Right renal cortex interstitium (tissue), 3 donors: Measurements from ENCODE around the gene EMILIN2. TPM values are rescaled to one million over a fixed set of nuclear protein-coding genes. Genes with fewer than 3 reads are reported as not detected.
"Not testable (repeated sequence)": the region's sequence is repeated elsewhere in the genome, so short reads cannot be mapped to it uniquely, and the experiment has no call there.

Source experiments
- DNase-seq, 3 donors: peaks; one replicate each; pipeline ENCODE4 v3.0.0-alpha.2; 2013; ENCODE audit warnings: low read depth in 3 of 3, low spot score in 2 of 3
- polyA plus RNA-seq, 3 donors: library from polyadenylated mRNA; unstranded; fragments of 120-200 nt; gene quantifications; one replicate each; pipeline ENCODE4 v1.2.1, GENCODE V29; 2013; ENCODE audit not compliant: insufficient read length in 3 of 3

EMILIN2 gene
- polyA plus RNA-seq, 3 donors, result 9.8 to 12.5 (median 11.9) TPM

DNA sequence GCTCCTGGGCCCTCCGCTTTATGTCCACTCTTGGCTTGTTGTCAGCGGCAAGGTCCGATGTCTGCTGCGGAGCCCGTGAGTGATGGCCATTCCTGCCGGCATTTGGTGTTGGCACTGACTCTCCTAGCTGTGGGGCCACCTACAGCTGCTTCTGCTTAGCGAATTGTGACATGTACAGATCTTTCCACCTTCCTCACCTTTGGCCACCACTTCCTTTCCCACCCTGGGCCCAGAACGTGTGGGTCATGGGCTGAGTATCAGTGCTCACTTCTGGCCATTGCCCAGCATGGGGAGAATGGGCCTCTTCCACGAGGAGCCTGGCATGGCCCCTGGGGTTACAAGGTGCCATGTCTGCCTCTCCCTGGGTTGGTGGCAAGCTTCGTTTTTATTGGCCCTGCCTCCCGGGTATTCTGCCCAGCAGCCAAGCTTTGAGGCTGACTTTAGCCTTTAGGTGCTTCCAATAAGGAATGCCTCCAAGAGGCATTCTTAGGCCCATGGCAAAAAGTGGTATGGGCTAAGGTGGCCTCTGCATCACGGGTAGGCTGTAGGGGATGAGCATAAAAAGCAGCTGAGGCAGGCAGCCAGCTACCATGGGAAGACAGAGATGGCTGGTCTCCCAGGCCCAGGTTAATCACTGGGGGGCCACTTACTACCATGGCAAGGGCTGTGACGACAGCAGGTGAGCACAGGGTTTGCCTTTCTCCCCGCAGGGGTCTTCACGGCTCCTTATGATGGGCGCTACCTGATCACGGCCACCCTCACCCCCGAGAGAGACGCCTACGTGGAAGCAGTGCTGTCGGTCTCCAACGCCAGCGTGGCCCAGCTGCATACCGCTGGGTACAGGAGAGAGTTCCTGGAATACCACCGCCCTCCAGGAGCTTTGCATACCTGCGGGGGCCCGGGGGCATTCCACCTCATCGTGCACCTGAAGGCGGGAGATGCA is 65.8 kb downstream of the EMILIN2 start:
- DNase-seq, result no peak

DNA sequence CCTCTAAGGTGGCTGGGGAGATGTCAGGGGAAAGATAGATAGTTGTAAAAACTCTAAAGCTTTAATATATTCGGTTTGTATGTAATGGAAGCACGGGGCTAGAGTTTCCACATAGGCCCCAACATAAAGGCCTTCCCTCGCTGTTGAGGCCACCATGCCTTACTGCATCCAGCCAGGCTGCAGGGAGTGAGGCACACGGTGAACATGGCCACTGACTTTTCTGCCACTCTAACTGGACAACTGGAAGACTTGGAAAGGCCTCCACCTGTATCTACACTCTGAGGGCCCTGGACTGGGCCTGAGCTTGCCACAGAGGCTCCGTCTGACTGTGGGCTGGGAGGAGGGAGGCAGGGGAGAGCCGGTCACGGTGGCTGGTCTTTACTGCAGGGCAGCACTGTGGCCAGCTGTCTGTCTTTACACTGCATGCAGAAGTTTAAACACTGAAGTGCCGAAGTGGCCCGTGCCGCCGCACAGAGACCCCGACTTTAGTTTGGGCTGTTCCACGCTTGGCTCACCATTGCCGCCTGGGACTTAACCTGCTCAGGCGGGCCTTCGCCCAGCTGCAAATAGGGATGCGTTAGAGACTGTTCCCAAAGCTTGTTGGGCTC is 66.7 kb downstream of the EMILIN2 start:
- DNase-seq, result no peak

DNA sequence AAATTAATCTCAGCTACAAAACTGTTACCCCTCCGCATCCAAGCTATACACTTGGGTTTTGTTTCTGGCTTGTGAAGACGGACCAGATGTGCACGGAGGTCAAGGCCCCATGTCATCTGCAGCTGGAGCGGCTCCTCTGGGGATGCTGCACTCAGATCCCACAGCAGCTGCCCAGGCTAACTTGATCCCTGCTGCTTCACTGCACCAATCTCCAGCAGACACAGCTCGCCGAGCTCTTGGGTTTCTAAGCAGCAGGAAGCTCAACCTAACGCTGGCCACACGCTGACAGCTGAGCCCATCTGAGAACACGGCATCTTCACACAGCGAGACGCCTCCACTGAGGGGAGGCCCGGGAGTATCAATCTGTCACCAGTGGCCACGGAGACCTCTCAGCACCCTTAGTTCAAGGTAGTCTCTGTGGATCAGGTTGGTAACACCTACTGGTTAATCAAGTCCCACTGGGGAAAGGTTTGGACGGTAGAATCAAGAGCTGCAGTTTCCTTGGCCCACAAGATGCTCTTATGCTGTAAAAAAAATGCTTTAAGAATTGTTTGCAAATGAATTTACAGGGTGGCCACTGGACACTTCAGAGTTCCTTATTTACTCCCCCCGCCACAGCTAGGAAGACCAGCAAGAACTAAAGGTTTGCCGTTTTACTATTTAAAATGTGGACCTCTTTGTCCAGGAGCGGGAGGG is 67.5 kb downstream of the EMILIN2 start:
- DNase-seq, result no peak

DNA sequence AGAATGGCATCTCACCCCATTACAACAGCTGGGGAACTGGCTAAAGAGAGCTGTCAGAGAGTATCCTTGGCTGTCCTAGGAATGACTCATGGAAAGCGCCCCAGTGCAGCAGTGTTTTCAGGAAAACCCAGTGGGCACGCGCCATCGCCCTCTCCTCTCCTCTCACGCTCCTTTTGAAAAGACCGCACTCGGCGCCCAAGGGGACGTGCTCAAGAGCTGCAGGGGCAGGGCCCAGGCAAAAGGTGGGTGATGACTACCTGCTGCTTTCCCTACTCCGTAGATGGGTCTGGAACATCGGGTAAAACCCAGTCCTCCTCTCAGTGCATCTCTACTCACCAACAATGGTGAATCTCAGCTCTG is 68.1 kb downstream of the EMILIN2 start:
- DNase-seq, result no peak

DNA sequence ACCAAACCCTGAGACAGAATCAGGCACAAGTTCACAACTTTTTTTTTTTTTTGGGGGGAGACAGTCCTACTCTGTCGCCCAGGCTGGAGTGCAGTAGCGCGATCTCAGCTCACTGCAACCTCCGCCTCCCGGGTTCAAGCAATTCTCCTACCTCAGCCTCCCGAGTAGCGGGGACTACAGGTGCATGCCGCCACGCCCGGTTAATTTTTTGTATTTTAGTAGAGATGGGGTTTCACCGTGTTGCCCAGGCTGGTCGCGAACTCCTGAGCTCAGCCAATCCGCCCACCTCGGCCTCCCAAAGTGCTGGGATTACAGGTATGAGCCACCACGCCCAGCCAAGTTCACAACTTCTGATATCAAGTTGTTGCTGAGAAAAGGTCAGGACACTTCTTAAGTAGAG is 68.7 kb downstream of the EMILIN2 start:
- not testable (repeated sequence) for DNase-seq

DNA sequence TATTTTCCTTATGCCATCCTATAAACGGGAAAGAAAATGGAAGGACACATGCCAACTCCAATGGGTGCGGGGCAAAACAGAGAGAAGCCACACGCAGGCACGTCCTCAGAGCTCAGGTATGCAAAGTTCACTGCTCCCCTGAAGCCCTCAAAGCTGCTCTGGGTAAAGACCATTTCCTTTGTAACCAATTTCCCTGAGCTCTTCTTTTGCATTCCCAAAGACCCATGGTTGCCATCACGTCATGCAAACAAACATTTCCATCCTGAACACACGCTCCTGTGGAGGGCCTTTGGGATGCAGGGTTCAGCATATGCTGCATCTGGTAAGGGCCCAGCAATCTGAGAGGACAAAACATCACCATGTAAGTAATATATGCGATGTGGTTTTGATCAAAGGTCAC is 69.4 kb downstream of the EMILIN2 start:
- no peak for DNase-seq

DNA sequence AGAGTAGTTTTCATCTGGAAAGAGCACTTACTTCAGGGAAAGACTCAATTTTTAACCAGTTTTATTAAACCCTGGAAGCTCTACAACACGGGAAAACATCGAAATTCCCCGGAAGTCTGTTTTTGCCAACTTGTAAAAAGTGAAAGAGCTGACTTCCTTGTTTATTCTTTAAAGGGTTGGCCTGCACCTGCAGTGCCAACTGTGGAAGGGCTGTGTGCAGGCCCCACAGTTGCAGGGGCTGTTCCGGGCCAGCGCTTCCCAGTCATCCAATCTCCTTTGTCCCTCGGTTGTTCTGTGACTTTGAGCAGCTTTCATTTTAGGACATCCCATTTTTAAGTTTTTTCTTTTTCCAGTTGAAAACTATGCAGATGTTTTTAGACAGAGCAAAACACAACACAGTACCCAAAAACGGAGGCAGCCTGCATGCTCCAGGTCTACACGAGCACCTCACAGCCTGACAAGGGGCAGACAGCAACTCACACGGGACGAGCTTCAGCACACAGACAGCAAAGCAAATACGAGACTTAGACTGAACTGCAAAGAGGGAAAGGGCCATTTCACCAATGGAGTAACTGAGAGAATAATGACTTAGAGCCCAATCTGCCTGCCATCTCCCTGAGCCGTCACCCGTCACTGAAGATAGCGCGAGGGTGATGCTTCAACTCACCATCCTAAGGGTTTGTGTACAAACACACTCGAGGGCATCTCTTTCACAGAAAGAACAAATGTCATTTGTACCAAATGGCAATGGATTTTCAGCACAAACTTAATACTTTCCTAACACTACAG is 70.6 kb downstream of the EMILIN2 start:
- DNase-seq, result no peak

DNA sequence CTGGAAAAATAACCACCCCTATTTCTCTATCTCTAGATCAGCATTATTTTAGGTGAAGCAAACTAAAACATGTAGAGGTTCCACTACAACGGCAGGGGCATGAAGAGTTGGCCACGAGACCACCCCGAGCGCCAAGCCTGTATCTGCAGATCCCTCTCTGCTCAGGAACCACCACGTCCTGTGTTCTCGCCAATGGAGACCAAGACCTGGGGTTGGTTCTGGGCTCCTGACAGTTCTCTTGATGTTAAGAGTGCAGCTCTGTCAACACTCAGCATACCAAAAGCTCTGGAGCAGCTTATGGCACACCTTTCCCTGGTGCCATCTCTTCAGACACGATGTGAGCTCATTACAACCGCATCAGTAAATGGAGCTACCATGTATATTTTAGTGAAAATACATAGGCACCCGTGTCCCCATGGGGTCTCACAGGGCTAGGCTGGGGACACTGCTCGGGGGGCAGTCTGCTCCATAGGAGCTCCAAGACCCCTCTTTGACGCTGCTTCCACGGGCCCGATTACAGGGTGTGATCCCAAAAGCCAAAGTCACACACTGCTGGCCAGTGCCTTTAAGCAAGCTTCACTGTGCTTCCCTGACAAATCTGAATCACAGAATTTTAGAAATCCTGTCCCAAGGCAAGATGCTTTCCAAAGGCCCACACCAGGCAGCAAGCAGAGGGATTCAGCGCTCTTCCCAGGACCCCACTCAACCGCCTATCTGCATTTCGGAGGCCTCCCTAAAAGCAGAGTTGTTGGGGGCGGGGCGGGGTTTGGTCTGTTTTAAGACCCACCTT is 72.2 kb downstream of the EMILIN2 start:
- no peak for DNase-seq

DNA sequence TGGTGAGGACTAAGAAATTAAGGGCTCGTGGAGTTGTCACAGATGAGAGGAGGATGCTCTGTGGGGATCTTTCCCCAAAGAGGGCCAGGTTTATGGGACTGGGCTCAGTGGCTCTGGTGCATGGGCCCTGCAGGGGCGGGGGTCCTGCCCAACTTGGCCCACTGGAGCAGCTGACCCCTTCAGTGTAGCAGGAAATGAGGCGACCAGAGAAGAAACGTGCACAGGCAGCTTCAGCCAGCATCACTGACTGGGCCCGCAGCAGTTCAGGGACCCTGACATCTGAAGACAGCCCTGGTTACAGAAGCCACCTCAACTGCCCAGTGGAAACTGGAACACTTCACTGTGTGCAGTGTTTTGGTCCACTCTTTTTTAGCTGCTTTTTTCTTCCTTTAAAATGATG is 72.8 kb downstream of the EMILIN2 start:
- no peak for DNase-seq

DNA sequence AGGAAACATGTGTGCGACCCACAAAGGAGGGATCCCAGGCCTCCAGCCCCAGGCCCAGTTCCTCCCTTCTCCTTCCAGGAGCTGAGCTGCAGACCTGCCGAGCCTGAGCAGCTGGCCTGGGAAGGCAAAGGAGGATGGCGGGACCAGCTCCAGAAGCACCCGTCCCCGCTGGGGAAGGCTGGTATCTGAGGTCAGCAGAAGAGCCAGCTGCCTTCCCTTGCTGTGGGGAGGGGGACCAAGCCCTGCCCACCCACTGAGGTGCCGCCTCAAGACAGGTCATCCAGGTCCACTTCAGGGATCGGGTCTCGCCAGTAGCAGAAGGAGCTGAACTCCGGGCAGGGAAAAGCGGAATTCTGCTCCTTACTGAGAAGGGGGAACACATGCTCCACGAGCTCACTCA is 73.2 kb downstream of the EMILIN2 start:
- no peak for DNase-seq

DNA sequence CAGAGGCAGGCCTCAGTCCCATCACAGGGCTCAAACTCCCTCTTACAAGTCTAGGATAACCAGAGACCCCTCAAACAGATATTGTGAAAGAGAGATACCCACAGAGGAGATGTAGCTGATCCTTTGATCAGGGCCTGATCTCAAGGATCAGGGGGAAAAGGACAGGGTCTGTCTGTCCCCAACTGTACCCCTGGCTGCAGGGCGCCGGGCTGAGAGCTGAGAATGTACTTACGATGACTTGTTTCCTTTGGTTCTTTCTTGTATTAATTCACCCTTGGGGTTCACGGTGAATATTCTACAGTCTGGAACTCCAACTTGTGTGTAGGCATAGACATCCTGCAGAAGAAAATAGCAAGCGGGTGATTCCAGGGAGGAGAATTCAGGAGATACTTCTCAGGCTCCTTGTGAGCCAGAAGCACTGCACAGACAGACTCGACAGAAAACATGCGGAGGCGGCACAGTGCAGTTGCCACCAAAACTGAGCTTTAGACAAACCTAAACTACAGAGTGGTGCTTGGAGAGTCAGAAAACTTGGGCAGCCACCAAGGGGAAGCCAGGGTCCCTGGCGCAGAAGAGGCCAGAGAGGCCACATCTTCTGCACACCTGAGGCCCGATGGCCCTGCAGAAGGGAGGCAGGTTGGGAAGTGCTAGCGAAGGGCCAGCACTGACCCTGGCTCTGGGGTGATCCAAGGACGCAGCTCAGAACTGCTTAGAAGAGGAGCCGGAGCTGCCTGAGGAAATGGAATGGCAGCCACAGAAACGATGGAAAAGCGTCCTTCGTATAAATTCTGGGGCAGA is 73.9 kb downstream of the EMILIN2 start:
- no peak for DNase-seq

DNA sequence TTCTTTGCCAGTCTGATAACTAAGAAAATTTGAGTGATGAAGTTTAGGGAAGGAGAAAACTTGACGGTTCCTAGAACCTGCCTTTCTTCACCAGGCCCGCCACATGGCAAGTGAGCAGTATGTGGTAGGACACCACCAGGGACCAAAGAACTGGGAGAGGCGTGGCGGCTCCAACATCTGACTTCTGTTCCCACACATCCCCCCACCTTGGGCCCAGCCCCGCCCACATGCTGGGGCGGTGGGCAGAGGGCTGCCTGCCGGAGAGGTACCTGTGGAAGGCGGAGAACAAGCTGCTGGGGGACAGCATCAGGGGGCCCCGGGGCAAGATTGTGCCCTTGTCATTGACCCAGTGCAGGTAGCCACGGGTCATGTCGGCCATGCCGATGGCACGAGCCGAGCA is 75.0 kb downstream of the EMILIN2 start:
- no peak for DNase-seq

DNA sequence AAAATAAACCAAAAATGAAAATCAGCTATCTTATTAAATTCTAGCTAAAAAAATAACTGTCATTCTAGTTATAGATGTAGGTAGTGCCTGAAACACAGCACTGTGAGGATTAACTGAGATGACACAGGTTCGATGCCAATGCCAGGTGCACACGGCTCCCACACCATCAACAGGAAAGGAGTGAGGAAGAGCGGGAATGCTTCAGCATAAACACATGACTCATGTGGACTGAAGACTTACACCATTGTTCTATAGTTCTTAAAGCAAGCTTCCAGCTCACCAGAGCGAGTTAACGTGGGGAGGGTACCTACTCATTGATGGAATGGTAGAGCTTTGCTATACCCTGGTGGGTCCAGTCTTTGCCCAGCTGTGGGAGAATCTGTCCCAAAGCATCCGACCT is 76.7 kb downstream of the EMILIN2 start:
- no peak for DNase-seq

DNA sequence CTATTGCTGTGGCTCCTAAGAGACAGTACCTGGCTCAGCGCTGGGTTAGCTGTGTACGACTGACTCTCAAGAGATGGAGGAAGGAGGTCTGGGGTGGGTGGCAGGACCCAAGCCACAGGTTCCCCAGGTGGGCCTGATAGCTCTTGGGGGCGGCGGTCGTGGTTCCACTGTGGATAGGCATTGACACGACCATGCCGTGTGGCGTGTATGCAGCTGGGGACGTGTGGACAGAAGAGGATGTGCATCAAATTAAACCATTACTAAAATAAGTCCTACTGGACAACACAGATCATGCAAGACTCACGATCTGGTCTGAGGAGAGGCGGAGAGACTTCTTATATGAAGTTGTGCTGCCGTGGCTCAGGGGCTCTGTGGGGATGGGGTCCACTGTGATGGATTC is 78.1 kb downstream of the EMILIN2 start:
- DNase-seq, result no peak

DNA sequence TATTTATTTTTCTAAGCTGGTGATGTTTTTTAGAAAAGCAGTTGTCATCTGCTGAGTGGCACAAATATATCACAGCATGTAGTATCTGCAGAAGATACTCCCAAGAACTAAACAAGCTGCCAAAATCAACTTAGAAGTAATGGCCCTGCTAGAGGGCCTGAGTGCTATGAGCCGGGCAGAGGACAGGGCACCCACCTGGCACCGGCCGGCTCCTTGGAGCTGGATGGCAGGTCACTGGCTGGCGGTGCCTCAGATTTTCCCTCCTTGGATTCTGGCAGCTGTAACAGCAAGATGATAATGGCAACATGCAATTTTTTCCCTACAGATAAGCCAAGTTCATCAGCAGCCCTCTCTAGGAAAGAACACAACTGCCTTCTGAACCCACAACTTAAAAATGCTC is 79.7 kb downstream of the EMILIN2 start:
- DNase-seq, result no peak

DNA sequence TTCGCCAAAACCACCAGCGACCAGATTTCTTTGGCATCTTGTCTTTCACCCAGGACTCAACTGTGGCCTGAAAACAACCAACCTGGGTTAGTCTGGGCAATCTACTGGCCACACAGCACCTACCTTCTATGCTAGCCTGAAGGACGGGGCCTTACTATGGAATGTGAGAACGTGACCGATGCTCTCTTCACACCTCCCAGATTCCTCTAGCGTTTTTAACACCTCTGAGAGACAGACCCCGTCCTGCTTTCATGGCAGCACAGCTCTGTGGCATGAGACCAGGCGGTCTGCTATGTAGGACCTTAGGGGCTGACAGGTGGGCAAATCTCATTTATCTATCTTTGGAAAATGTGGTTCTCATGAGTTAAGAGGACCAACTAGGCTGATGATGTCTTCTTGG is 80.9 kb downstream of the EMILIN2 start:
- DNase-seq, result no peak

DNA sequence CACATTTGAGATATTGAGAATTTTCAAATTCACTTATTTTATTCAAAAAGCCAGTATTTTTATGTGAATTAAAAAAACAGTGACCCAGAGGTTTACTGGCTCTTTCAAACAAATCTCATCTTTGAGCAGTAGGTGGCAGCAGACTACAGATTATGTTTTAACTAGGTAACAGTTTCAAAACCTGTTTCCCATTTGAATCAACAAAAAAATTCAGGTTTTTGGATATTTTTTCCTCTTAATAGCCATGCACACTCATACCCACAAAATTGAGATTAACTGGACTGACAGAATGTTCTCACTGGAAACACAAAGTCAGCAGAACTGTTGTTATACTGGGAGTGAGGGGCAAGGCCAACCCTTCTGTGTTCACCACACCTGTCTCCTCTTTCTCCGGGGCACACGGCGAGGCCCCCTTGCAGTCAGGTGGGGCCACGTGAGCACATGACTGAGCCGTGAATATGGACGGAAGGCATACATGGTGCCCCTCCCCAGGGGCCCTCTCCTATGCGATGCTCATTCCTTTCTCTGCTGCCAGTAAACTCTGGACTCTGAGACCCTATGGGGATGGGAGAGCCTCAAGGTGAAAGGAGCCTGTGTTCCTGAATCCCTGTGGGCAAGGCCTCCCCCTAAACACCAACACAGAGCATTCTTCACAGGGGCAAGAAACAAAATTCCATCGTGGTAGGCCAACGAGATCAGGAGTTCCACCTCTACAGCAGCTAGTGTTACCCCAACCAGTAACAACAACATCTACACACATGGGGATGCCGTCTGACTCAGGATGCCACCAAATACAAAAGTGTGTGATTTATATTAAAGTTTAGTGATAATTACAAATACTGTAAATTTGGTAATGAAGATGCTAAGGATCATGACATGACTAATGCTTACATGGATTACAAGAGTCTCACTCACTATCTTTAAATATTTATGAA is 85.7 kb downstream of the EMILIN2 start:
- DNase-seq, result no peak

DNA sequence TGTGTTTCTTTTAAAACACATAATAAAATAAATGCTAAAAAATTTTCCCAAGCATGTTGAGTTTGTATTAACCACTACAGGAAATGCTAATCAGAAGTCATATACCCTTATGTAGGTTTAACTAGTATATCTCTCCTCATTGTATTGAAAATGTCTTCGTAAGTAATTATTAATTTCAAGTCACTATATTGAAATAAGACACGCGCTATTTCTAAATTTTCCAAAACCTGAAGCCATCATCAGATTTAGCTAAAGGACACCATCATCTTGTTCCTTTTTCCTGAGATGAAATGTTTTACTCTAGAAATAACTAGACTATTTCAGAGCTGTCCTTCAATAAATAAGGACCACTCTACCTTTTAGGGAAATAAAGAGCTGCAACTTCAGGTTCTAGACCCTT is 87.2 kb downstream of the EMILIN2 start:
- DNase-seq, result no peak
